ENCODE results near the gene GIMD1. TPM values are rescaled to one million over a fixed set of nuclear protein-coding genes. Genes with fewer than 3 reads are reported as not detected.
"Not testable (repeated sequence)": the region's sequence is repeated elsewhere in the genome, so short reads cannot be mapped to it uniquely, and the experiment has no call there.

Gene GIMD1
- total and polyA plus RNA-seq, 7 donors, result 0.04 TPM; not detected in 6

DNA sequence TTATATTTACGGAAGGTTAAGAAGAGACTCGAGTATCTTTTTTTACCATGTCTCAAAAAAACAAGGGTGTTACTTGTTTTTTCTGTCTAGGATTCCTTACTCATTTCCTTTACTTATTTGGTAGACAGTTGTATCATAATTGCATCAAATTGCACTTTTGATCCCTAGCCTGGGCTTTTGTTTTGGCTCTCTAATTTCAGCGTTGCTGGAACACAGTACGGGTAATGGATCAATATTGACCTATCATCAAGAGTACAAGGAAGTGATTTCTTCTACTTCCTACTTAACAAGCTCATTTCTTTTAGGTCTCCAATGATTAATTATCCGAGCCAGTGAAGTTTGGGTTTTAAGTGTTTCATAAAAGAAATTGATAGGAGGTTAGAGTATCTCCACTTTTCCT, 35.4 kb downstream of the GIMD1 start:
- Histone ChIP-seq H3K36me3 (ENCODE audit: insufficient read depth in 1 of 2, low read depth in 1 of 2) (peaks cover 5 to 100% of the 10 kb centered on the region in 2 donors), H3K27ac (no peak overlapping the region), H3K4me1 (no peaks in the 10 kb centered on the region), H3K4me3 (no peak overlapping the region), H3K9me3 (no peaks in the 10 kb centered on the region), H3K27me3 (ENCODE audit: insufficient read depth in 3 of 3, low read length in 2 of 3) (no peaks in the 10 kb centered on the region)
- 94% methylated on average over 5 of the region's 5 CpGs for WGBS, 3 donors
- TF ChIP-seq, protein P1, sequence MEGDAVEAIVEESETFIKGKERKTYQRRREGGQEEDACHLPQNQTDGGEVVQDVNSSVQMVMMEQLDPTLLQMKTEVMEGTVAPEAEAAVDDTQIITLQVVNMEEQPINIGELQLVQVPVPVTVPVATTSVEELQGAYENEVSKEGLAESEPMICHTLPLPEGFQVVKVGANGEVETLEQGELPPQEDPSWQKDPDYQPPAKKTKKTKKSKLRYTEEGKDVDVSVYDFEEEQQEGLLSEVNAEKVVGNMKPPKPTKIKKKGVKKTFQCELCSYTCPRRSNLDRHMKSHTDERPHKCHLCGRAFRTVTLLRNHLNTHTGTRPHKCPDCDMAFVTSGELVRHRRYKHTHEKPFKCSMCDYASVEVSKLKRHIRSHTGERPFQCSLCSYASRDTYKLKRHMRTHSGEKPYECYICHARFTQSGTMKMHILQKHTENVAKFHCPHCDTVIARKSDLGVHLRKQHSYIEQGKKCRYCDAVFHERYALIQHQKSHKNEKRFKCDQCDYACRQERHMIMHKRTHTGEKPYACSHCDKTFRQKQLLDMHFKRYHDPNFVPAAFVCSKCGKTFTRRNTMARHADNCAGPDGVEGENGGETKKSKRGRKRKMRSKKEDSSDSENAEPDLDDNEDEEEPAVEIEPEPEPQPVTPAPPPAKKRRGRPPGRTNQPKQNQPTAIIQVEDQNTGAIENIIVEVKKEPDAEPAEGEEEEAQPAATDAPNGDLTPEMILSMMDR (IDR thresholded peaks at IDR 0.05), result no peak
- intact Hi-C loops (cut with DNase I), result no loop called here
- DNase-seq (no peak), ATAC-seq (no peak)

DNA sequence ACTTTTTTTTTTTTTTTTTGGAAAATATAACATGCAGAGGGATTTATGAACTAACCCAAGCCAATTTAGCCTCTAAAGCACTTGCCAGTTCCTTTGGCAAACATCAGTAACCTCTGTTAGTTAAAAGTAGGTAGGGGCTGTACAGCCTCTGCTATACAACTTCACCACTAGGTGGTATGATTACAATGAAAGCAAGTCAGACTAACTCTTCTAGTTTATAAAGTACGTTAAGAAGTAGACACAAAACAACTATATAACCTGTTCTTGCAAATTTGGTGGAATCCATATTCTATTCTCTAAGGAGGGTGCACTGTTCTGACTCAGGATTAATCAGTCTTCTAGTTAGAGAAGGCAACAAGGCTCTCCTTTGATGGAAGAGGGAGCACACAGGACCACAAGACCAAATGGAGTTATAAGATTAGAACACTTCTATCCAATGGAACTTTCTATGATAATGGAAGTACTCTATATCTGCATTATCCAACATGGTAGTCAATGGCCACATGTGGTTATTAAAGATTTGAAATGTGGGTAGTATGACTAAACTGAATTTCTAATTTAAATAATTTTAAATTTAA, 39.4 kb downstream of the GIMD1 start:
- no peaks in the 10 kb centered on the region for H3K27me3 ChIP-seq (ENCODE audit: insufficient read depth in 3 of 3, low read length in 2 of 3)
- no peaks in the 10 kb centered on the region for H3K4me1 ChIP-seq
- DNase-seq (no peak), ATAC-seq (peak in 3 of 4 donors; percentile 58 to 69 (median 67))
- peaks cover 0 to 97% of the 10 kb centered on the region in 2 donors for H3K36me3 ChIP-seq (ENCODE audit: insufficient read depth in 1 of 2, low read depth in 1 of 2)
- no peaks in the 10 kb centered on the region for H3K9me3 ChIP-seq
- TF ChIP-seq, protein P1 (IDR thresholded peaks at IDR 0.05), result peak; percentile 52
- H3K27ac ChIP-seq, result no peak overlapping the region
- H3K4me3 ChIP-seq, result no peak overlapping the region
- 24 to 37% (median 26%) methylated on average over 1 of the region's 1 CpG for WGBS, 3 donors
- intact Hi-C loops (cut with DNase I), result no loop called here

DNA sequence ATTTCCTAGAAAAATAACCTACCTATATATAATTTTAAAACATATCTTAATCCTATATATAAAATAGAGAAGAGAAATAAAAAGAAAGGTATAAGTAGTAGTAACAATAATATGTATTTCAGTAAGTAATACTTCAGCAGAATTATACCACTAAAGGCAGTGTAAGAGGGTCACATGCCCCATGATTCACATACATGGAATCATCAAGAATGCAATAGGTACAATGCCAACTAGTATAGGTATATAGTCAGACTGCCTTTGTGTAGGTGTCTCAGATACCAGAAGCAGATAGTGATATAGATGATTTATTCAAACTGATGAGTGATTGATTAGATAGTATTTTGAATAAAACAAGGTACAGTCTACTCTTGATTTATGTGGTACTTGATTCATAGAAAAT, 42.8 kb downstream of the GIMD1 start:
- H3K36me3 ChIP-seq (ENCODE audit: insufficient read depth in 1 of 2, low read depth in 1 of 2), result peaks cover 0 to 65% of the 10 kb centered on the region in 2 donors
- no peak overlapping the region for H3K4me3 ChIP-seq
- TF ChIP-seq, protein P1 (IDR thresholded peaks at IDR 0.05), result no peak
- no peaks in the 10 kb centered on the region for H3K9me3 ChIP-seq
- DNase-seq, result no peak
- no peak for ATAC-seq
- intact Hi-C loops (cut with DNase I), result no loop called here
- no peaks in the 10 kb centered on the region for H3K4me1 ChIP-seq
- H3K27me3 ChIP-seq (ENCODE audit: insufficient read depth in 3 of 3, low read length in 2 of 3), result no peaks in the 10 kb centered on the region
- H3K27ac ChIP-seq, result no peak overlapping the region

DNA sequence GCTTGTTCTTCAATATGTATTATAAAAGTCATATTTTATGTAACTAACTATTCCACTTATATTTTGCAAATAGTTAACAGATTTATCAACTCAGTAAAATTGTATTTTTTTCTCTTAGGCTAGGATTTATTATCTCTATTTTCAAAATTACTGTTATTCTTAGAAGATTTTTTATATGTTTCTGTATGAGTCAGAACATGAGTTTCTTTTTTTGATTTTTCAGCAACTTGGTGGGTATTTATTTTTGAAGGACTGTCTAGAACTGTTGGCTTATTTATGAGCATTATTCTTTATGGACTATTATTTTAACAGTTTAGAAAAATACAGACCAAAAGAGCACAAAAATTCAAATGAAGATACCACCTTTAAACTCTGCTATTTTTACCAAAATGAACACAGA, 45.5 kb downstream of the GIMD1 start:
- peaks cover 16% of the 10 kb centered on the region for H3K4me1 ChIP-seq
- no peaks in the 10 kb centered on the region for H3K9me3 ChIP-seq
- DNase-seq (no peak), ATAC-seq (no peak)
- no peak overlapping the region for H3K4me3 ChIP-seq
- intact Hi-C loops (cut with DNase I), result no loop called here
- no peaks in the 10 kb centered on the region for H3K27me3 ChIP-seq (ENCODE audit: insufficient read depth in 3 of 3, low read length in 2 of 3)
- TF ChIP-seq, protein P1 (IDR thresholded peaks at IDR 0.05), result no peak
- H3K36me3 ChIP-seq (ENCODE audit: insufficient read depth in 1 of 2, low read depth in 1 of 2), result peaks cover 0 to 40% of the 10 kb centered on the region in 2 donors
- no peak overlapping the region for H3K27ac ChIP-seq

DNA sequence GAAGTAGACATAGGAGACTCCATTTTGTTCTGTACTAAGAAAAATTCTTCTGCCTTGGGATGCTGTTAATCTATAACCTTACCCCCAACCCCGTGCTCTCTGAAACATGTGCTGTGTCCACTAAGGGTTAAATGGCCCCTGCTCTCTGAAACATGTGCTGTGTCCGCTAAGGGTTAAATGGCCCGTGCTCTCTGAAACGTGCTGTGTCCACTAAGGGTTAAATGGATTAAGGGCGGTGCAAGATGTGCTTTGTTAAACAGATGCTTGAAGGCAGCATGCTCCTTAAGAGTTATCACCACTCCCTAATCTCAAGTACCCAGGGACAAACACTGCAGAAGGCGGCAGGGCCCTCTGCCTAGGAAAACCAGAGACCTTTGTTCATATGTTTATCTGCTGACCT, 46.8 kb downstream of the GIMD1 start:
- ATAC-seq; DNase-seq; H3K4me3 ChIP-seq; H3K9me3 ChIP-seq; H3K27ac ChIP-seq; H3K27me3 ChIP-seq (ENCODE audit: insufficient read depth in 3 of 3, low read length in 2 of 3); intact Hi-C loops (cut with DNase I): not testable (repeated sequence)
- 66 to 73% (median 72%) methylated on average over 6 of the region's 6 CpGs for WGBS, 3 donors
- peaks cover 0 to 27% of the 10 kb centered on the region in 2 donors for H3K36me3 ChIP-seq (ENCODE audit: insufficient read depth in 1 of 2, low read depth in 1 of 2)
- peaks cover 25% of the 10 kb centered on the region for H3K4me1 ChIP-seq

DNA sequence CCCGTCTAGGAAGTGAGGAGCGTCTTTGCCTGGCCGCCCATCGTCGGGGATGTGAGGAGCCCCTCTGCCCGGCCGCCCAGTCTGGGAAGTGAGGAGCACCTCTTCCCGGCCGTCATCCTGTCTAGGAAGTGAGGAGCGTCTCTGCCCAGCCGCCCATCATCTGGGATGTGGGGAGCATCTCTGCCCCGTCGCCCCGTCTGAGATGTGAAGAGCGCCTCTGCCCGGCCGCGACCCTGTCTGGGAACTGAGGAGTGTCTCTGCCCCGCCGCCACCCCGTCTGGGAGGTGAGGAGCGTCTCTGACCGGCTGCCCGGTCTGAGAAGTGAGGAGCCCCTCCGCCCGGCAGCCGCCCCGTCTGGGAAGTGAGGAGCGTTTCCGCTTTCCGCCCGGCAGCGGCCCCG, 47.4 kb downstream of the GIMD1 start:
- ATAC-seq; intact Hi-C loops (cut with DNase I); H3K4me3 ChIP-seq; DNase-seq; H3K27me3 ChIP-seq (ENCODE audit: insufficient read depth in 3 of 3, low read length in 2 of 3); H3K9me3 ChIP-seq; H3K27ac ChIP-seq: not testable (repeated sequence)
- Histone ChIP-seq H3K4me1 (peaks cover 25% of the 10 kb centered on the region), H3K36me3 (ENCODE audit: insufficient read depth in 1 of 2, low read depth in 1 of 2) (peaks cover 0 to 21% of the 10 kb centered on the region in 2 donors)
- 96 to 97% (median 97%) methylated on average over 26 to 34 of the region's 34 CpGs for WGBS, 3 donors

Data from psoas muscle (tissue), 8 donors.